Mucosa of descending colon (tissue), 3 donors: ENCODE data around the gene CENPX. TPM values are rescaled to one million over a fixed set of nuclear protein-coding genes. Genes with fewer than 3 reads are reported as not detected.
A peak's percentile ranks its signal among the peaks of the same experiment; 100 is the strongest.
"Not testable (repeated sequence)": the region's sequence is repeated elsewhere in the genome, so short reads cannot be mapped to it uniquely, and the experiment has no call there.

Experiments used
- ATAC-seq: fragments of 200-7000 bp; cut with Tn5 transposase; one replicate; pipeline ENCODE4 v1.9.1; 2020; ENCODE audit warnings: mild to moderate bottlenecking, moderate library complexity
- DNase-seq, 3 donors: peaks; one replicate each; pipeline ENCODE4 v3.0.0-alpha.2; 2020
- H3K36me3 ChIP-seq: fragments of 200-600 bp; one replicate; pipeline ENCODE4 v1.8.0; 2021; ENCODE audit warnings: low read depth, mild to moderate bottlenecking
- H3K4me1 ChIP-seq: fragments of 200-600 bp; one replicate; pipeline ENCODE4 v1.8.0; 2021; ENCODE audit warnings: low read depth, mild to moderate bottlenecking
- H3K4me3 ChIP-seq: fragments of 200-600 bp; one replicate; pipeline ENCODE4 v1.8.0; 2021; ENCODE audit warnings: mild to moderate bottlenecking
- H3K9me3 ChIP-seq: fragments of 200-600 bp; one replicate; pipeline ENCODE4 v1.8.0; 2021; ENCODE audit warnings: mild to moderate bottlenecking
- intact Hi-C, 2 donors: fragments of 100-400 bp; cut with DNase I in 1 of 2; cut with micrococcal nuclease in 1 of 2; formaldehyde crosslinking; loops; one replicate each; pipeline versions ENCODE4 v1.11.0 to v1.11.1; 2022; cut with DNase I, micrococcal nuclease
- total RNA-seq, 3 donors: library from RNA; stranded (reverse); fragmentation: NEBNext Ultra II Directional in 2 of 3; extraction: Animal tissue kit (Norgen Biotek cat#: 25700) in 2 of 3; gene quantifications; one replicate each; pipeline versions ENCODE4 v1.2.1 to v1.2.4, GENCODE V29; 2021 to 2023
- TF ChIP-seq, protein P1 (sequence below): fragments of 200-600 bp; IDR thresholded peaks from one replicate; pipeline ENCODE4 v1.8.0; 2022; ENCODE audit warnings: antibody characterized with exemption, mild to moderate bottlenecking
- donor health status: DM: no; HTN: no; CAD: no; lungs with moderate emphysema.
- donor health status: DM: no; HTN: no; CAD: no.
- donor health status: DM: no; HTN: yes; CAD: no.

Gene CENPX
- total RNA-seq, 3 donors from 2014 or later: 76.3 to 114 (median 81.3) TPM

DNA sequence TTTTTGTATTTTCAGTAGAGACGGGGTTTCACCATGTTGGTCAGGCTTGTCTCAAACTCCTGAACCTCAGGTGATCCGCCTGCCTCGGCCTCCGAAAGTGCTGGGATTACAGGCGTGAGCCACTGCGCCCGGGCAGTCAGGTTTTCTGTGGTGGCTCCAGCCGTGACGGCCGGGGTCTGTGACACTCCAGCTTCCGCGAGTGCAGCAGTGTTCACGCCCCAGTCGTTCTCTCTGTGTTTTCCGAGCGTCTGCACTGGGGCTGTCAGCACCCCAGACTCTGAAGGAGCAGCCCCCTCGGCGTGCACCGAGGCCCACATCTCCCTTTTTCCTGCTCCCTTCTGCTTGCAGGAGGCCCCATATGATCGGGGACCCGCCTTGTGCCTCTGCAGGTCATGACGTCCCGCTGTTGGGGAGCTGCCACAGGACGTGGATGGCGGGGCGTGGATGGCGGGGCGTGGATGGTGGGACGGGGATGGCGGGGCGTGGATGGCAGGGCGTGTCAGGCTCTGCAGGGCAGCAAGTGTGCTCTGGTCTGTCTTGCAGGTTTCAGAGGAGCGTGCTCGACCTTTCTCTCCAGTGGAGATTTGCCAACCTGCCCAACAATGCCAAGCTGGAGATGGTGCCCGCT, 39.6 kb downstream of the CENPX start:
- TF ChIP-seq, protein P1, sequence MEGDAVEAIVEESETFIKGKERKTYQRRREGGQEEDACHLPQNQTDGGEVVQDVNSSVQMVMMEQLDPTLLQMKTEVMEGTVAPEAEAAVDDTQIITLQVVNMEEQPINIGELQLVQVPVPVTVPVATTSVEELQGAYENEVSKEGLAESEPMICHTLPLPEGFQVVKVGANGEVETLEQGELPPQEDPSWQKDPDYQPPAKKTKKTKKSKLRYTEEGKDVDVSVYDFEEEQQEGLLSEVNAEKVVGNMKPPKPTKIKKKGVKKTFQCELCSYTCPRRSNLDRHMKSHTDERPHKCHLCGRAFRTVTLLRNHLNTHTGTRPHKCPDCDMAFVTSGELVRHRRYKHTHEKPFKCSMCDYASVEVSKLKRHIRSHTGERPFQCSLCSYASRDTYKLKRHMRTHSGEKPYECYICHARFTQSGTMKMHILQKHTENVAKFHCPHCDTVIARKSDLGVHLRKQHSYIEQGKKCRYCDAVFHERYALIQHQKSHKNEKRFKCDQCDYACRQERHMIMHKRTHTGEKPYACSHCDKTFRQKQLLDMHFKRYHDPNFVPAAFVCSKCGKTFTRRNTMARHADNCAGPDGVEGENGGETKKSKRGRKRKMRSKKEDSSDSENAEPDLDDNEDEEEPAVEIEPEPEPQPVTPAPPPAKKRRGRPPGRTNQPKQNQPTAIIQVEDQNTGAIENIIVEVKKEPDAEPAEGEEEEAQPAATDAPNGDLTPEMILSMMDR: no peak
- H3K36me3 ChIP-seq: no peaks in the 10 kb centered on the region
- intact Hi-C loops: no loop called here
- ATAC-seq: peak; percentile 11
- DNase-seq: no peak
- H3K9me3 ChIP-seq: no peaks in the 10 kb centered on the region
- no peak overlapping the region for H3K4me3 ChIP-seq
- peaks cover 4% of the 10 kb centered on the region for H3K4me1 ChIP-seq

DNA sequence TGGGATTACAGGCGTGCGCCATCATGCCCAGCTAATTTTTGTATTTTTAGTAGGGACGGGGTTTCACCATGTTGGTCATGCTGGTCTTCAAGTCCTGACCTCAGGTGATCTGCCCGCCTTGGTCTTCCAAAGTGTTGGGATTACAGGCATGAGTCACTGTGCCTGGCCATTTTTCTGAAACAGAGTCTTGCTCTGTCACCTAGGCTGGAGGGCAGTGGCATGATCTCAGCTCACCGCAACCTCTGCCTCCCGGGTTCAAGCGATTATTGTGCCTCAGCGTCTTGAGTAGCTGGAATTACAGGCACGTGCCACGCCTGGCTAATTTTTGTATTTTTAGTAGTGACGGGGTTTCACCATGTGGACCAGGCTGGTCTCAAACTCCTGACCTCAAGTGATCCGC, 41.2 kb downstream of the CENPX start:
- H3K4me1 ChIP-seq, ATAC-seq, H3K9me3 ChIP-seq, H3K4me3 ChIP-seq, DNase-seq, H3K36me3 ChIP-seq, intact Hi-C loops: not testable (repeated sequence)

DNA sequence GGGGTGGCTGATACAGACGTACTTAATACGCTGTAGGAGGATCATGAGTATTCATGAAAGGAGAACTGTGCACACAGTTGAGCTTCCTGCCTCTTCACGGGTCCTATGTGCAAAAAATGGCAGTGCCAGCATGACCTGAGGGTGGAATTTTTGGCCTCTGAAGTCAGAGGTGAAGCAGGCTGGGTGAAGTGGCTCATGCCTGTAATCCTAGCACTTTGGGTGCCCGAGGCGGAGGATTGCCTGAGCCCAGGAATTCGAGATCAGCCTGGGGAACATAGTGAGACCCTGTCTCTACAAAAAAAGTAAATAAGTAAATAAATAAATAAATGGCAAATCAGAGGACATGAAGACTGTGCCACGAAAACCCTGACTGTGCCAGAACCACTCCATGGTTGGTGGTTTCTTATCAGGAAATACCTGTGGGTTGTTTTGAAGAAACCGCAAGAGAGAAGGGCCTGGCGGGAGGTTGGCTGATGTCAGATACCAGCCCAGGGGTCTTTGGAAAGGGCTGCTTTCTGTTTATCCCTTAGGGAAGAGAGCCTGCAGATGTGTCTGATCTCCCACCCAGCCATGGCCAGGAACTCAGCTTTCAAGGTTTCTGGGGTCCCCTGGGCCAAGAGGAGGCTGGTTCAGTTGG, 41.9 kb downstream of the CENPX start:
- intact Hi-C loops: no loop called here
- DNase-seq: no peak
- peaks cover 4% of the 10 kb centered on the region for H3K4me1 ChIP-seq
- no peak overlapping the region for H3K4me3 ChIP-seq
- ATAC-seq: no peak
- TF ChIP-seq, protein P1: no peak
- no peaks in the 10 kb centered on the region for H3K9me3 ChIP-seq
- H3K36me3 ChIP-seq: no peaks in the 10 kb centered on the region

- H3K9me3 ChIP-seq: no peaks in the 10 kb centered on the region
- no peaks in the 10 kb centered on the region for H3K36me3 ChIP-seq
- intact Hi-C loops: no loop called here
- ATAC-seq (no peak), DNase-seq (no peak)
- no peak overlapping the region for H3K4me3 ChIP-seq
- TF ChIP-seq, protein P1: no peak
- peaks cover 4% of the 10 kb centered on the region for H3K4me1 ChIP-seq
These were observed 42.6 kb downstream of the CENPX start for GRCh38 chr17:81980122-81980521.

DNA sequence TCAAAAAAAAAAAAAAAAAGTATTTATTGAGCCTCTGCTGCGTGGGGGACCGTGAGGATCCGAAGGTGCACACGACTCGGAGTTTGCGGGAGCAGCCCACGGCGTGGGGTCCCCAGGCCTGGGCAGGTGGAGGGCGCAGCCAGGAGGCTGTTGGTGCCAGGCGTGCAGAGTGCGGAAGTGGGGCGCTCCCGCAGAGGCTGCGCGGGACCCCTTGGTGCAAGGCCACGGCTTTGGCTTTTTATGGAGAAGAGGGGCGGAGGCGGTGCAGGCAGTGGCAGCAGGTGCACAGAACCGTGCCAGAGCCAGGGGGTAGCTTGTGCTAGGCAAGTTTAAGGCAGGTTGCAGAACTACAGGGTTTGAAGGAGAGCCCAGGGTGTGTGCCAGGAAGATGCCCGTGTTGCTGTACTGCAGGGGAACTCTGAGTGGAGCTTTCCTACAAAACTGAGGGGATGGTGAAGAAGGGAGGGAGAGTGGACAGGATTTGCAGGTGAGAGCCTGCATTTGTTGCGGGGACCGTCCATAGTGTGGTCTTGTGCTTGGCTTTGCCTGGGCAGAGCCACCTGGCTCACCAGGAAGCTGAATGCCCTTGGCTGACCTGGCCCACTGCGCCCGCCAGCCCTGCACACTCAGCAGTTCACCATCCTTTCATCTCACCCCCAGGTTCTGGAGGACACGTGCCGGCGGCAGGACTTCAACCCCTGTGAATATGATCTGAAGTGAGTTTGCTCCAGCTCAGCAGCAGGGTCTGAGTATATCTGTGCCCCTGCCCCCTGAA, 44.0 kb downstream of the CENPX start:
- Histone ChIP-seq H3K9me3 (no peaks in the 10 kb centered on the region), H3K4me1 (peaks cover 4% of the 10 kb centered on the region), H3K36me3 (no peaks in the 10 kb centered on the region), H3K4me3 (no peak overlapping the region)
- DNase-seq (no peak), ATAC-seq (no peak)
- intact Hi-C loops: no loop called here
- TF ChIP-seq, protein P1: no peak

- DNase-seq (peak; percentile 95), ATAC-seq (peak; percentile 98)
- intact Hi-C loops: no loop called here
- peak within 1 kb of the TSS; percentile 55 for H3K4me3 ChIP-seq
- TF ChIP-seq, protein P1: no peak
- H3K4me1 ChIP-seq: no peaks in the 10 kb centered on the region
- H3K9me3 ChIP-seq: no peaks in the 10 kb centered on the region
- H3K36me3 ChIP-seq: no peaks in the 10 kb centered on the region
These were observed 45.4 kb downstream of the CENPX start, which contains the start of gene ASPSCR1 for GRCh38 chr17:81977211-81977808. Gene ASPSCR1, plus strand, starts transcription at chr17:81977629. Its CDS starts 18 bp downstream, at chr17:81977647.
